PC-9 (cell line): ENCODE data around the gene SETD6.

Experiments
- EZH2 ChIP-seq: fragments of 200-600 bp; sonication (generic); IDR thresholded peaks from 2 replicates; pipeline ENCODE4 v1.8.0; 2017; ENCODE audit warnings: antibody characterized with exemption, low read depth
- TF ChIP-seq, protein P1 (sequence below): fragments of 200-600 bp; sonication (generic); conservative IDR thresholded peaks from 2 replicates; pipeline ENCODE4 v1.6.1; 2017; ENCODE audit warnings: mixed run types, antibody characterized with exemption, mild to moderate bottlenecking, moderate library complexity

DNA sequence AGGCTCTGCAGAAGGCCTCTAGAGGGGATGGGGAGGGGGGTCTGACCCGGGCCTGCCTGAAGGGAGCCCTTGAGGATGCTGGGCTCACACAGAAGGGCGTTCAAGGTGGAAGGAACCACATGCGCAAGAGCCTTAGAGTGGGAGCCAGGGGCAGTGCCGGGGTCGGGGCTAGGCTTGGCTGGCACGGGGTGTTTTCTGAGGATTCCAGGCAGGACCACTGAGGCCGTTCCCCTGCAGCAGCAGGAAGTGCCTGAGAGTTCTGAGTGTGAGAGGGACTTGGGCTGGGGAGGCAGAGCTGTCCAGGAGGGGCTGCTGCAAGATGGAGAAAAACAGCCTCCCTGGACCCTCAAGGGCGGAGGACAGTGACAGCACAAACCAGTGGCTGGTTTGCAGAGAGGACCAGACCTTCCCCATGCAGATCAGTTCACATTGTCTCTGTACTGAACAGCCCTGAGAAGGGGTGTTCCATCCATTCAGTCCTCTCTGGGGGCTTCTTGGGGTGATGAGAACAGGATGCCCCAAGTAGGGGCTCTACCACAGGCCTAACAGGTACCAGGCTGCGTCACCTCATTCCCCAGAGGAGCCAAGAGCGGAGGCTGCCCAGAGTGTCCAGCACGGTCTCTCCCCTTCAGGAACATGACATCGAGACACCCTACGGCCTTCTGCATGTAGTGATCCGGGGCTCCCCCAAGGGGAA is 12.0 kb upstream of the SETD6 start:
- TF ChIP-seq, protein P1, sequence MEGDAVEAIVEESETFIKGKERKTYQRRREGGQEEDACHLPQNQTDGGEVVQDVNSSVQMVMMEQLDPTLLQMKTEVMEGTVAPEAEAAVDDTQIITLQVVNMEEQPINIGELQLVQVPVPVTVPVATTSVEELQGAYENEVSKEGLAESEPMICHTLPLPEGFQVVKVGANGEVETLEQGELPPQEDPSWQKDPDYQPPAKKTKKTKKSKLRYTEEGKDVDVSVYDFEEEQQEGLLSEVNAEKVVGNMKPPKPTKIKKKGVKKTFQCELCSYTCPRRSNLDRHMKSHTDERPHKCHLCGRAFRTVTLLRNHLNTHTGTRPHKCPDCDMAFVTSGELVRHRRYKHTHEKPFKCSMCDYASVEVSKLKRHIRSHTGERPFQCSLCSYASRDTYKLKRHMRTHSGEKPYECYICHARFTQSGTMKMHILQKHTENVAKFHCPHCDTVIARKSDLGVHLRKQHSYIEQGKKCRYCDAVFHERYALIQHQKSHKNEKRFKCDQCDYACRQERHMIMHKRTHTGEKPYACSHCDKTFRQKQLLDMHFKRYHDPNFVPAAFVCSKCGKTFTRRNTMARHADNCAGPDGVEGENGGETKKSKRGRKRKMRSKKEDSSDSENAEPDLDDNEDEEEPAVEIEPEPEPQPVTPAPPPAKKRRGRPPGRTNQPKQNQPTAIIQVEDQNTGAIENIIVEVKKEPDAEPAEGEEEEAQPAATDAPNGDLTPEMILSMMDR: no peak
- TF ChIP-seq EZH2: no peak
